NK-92 treated with Interleukin-12 subunit alpha and Interleukin-12 subunit beta, amount 100 ng/mL, for 24 hours (cell line): ENCODE measurements around the gene TMEM204.

Source experiments
- DNase-seq: peaks from one replicate; lab custom pipeline; 2025; lab: John Stamatoyannopoulos, UW

Gene TMEM204

GRCh38 chr16:1499756-1500464 lies 33.6 kb upstream of the TMEM204 start:
- no peak for DNase-seq

- no peak for DNase-seq
Measured at GRCh38 chr16:1500465-1501150, 32.9 kb upstream of the TMEM204 start.

- no peak for DNase-seq
Measured at GRCh38 chr16:1501630-1502029, 31.8 kb upstream of the TMEM204 start.

GRCh38 chr16:1502092-1503004 lies 31.1 kb upstream of the TMEM204 start:
- no peak for DNase-seq

- no peak for DNase-seq
Measured at GRCh38 chr16:1503110-1503955, 30.1 kb upstream of the TMEM204 start.

- DNase-seq: no peak
Measured at GRCh38 chr16:1505073-1505844, 28.2 kb upstream of the TMEM204 start.

GRCh38 chr16:1505912-1506311 lies 27.6 kb upstream of the TMEM204 start:
- no peak for DNase-seq

- no peak for DNase-seq
Measured at GRCh38 chr16:1506494-1507213, 26.8 kb upstream of the TMEM204 start.

GRCh38 chr16:1508494-1509187 lies 24.8 kb upstream of the TMEM204 start:
- DNase-seq: no peak

GRCh38 chr16:1509307-1510221 lies 23.9 kb upstream of the TMEM204 start:
- DNase-seq: no peak

GRCh38 chr16:1510272-1510671 lies 23.2 kb upstream of the TMEM204 start:
- no peak for DNase-seq

GRCh38 chr16:1510941-1511351 lies 22.5 kb upstream of the TMEM204 start:
- DNase-seq: no peak

- DNase-seq: no peak
Measured at GRCh38 chr16:1511662-1512569, 21.6 kb upstream of the TMEM204 start.

- DNase-seq: no peak
Measured at GRCh38 chr16:1512774-1513173, 20.7 kb upstream of the TMEM204 start.

GRCh38 chr16:1514507-1514906 lies 19.0 kb upstream of the TMEM204 start:
- no peak for DNase-seq

GRCh38 chr16:1518626-1519135 lies 14.8 kb upstream of the TMEM204 start:
- DNase-seq: no peak

GRCh38 chr16:1519831-1520230 lies 13.6 kb upstream of the TMEM204 start:
- no peak for DNase-seq
